Activated naive CD4-positive, alpha-beta T cell treated with anti-CD3 and anti-CD28 coated beads for 36 hours (primary cell): ENCODE data around the gene ZNF566. TPM values are rescaled to one million over a fixed set of nuclear protein-coding genes. Genes with fewer than 3 reads are reported as not detected.
"Not testable (repeated sequence)": the region's sequence is repeated elsewhere in the genome, so short reads cannot be mapped to it uniquely, and the experiment has no call there.

Experiments used
- CTCF ChIA-PET: fragments of 350-600 bp; sonication (Branson Sonifier 250); formaldehyde crosslinking; loops from one replicate; lab custom pipeline; 2021; ENCODE audit warnings: antibody characterized with exemption; lab: Charles Lee
- DNase-seq: peaks from one replicate; pipeline ENCODE4 v3.0.0-alpha.2; 2020
- H3K27ac Mint-ChIP-seq: one replicate; pipeline ENCODE4 v1.8.0; 2021; ENCODE audit warnings: mild to moderate bottlenecking, mixed read lengths
- H3K27me3 Mint-ChIP-seq: one replicate; pipeline ENCODE4 v1.8.0; 2021; ENCODE audit warnings: low read depth, mixed read lengths
- H3K36me3 Mint-ChIP-seq: one replicate; pipeline ENCODE4 v1.8.0; 2021; ENCODE audit warnings: low read depth, mixed read lengths
- H3K4me1 Mint-ChIP-seq: one replicate; pipeline ENCODE4 v1.8.0; 2021; ENCODE audit warnings: low read depth, mixed read lengths
- H3K4me3 Mint-ChIP-seq: one replicate; pipeline ENCODE4 v1.8.0; 2021; ENCODE audit warnings: mild to moderate bottlenecking, moderate library complexity, mixed read lengths
- H3K9me3 Mint-ChIP-seq: one replicate; pipeline ENCODE4 v1.8.0; 2021; ENCODE audit warnings: mixed read lengths
- intact Hi-C: fragments of 100-400 bp; cut with micrococcal nuclease; formaldehyde crosslinking; loops from one replicate; pipeline ENCODE4 v1.15.1; 2023
- total RNA-seq, 2 experiments: library from RNA; stranded (reverse); gene quantifications; one replicate each; pipeline ENCODE4 v1.2.3, GENCODE V29; 2021

ZNF566 gene
- total RNA-seq, 2 experiments from 2014 or later: 4.4 to 5.3 TPM

GRCh38 chr19:36492689-36493453 is 3.5 kb upstream of the ZNF566 start:
- intact Hi-C loops, H3K4me3 Mint-ChIP-seq, CTCF ChIA-PET, H3K27me3 Mint-ChIP-seq, H3K27ac Mint-ChIP-seq: not testable (repeated sequence)
- peaks cover 37% of the 10 kb centered on the region for H3K9me3 Mint-ChIP-seq
- peaks cover 13% of the 10 kb centered on the region for H3K36me3 Mint-ChIP-seq
- DNase-seq: peak; percentile 56
- H3K4me1 Mint-ChIP-seq: peaks cover 12% of the 10 kb centered on the region

GRCh38 chr19:36490846-36491245 is 1.5 kb upstream of the ZNF566 start:
- DNase-seq, H3K27ac Mint-ChIP-seq, H3K27me3 Mint-ChIP-seq, intact Hi-C loops: not testable (repeated sequence)
- H3K4me1 Mint-ChIP-seq: peaks cover 19% of the 10 kb centered on the region
- peaks cover 24% of the 10 kb centered on the region for H3K36me3 Mint-ChIP-seq
- H3K4me3 Mint-ChIP-seq: peak overlapping the region; percentile 96
- H3K9me3 Mint-ChIP-seq: peaks cover 30% of the 10 kb centered on the region
- CTCF ChIA-PET: interaction anchor here (0.6 kb wide), 1 partner anchor 115 kb away, joined by 3 read pairs; no protein-coding TSS in a partner anchor

- H3K4me3 Mint-ChIP-seq: peak overlapping the region; percentile 96
- peaks cover 27% of the 10 kb centered on the region for H3K36me3 Mint-ChIP-seq
- intact Hi-C loops: loop anchor here (1.0 to 5.0 kb wide), 13 partner anchors 38 to 743 kb away; partner anchors contain the start of genes LIN37, PSENEN, U2AF1L4 and ZFP14
- peak overlapping the region; percentile 98 for H3K27ac Mint-ChIP-seq
- CTCF ChIA-PET: no interaction called here
- H3K27me3 Mint-ChIP-seq: no peaks in the 10 kb centered on the region
- peaks cover 31% of the 10 kb centered on the region for H3K9me3 Mint-ChIP-seq
- DNase-seq: peak; percentile 69
- peaks cover 19% of the 10 kb centered on the region for H3K4me1 Mint-ChIP-seq
Measured at GRCh38 chr19:36489920-36490415, 607 bp upstream of the ZNF566 start.

- peaks cover 19% of the 10 kb centered on the region for H3K4me1 Mint-ChIP-seq
- CTCF ChIA-PET: no interaction called here
- peak; percentile 69 for DNase-seq
- peaks cover 30% of the 10 kb centered on the region for H3K9me3 Mint-ChIP-seq
- H3K27me3 Mint-ChIP-seq: no peaks in the 10 kb centered on the region
- peaks cover 37% of the 10 kb centered on the region for H3K36me3 Mint-ChIP-seq
- peak overlapping the region; percentile 96 for H3K4me3 Mint-ChIP-seq
- peak overlapping the region; percentile 98 for H3K27ac Mint-ChIP-seq
- intact Hi-C loops: loop anchor here (1.0 to 5.0 kb wide), 13 partner anchors 40 to 741 kb away; partner anchors contain the start of genes LIN37, PSENEN, U2AF1L4 and ZFP14
Measured at GRCh38 chr19:36488846-36489117, 579 bp downstream of the ZNF566 start.

DNA sequence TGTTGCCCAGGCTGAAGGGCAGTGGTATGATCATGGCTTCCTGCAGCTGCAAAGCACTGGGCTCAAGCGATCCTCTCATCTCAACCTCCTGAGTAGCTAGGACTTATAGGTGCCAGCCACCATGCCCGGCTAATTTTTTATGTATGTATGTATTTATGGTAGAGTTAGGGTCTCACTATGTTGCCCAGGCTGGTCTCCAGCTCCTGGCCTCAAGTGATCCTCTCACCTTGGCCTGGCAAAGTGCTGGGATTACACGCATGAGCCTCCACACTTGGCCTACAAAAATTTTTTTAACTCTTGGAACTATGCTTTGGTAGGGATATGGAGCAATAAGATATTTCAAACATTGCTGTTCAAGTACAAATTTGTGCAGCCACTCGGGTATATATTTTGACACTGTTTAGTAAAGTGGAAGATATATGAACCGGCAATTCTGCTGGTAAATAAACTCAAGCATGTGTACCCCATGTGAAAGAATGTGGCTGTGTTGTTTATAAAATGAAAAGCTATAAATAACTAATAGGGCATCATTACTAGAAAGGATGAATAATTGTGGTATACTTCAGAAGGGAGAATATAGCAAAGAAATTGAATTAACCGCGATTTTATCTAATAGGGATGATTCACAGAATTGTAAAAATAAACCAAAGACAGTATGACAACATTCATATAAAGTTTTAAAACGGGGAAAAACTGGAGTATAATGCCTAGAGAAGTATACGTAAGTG is 1.1 kb downstream of the ZNF566 start:
- peaks cover 30% of the 10 kb centered on the region for H3K9me3 Mint-ChIP-seq
- DNase-seq: peak; percentile 6
- H3K36me3 Mint-ChIP-seq: peaks cover 41% of the 10 kb centered on the region
- H3K27me3 Mint-ChIP-seq: no peaks in the 10 kb centered on the region
- peak overlapping the region; percentile 96 for H3K4me3 Mint-ChIP-seq
- intact Hi-C loops: loop anchor here (2.0 to 5.0 kb wide), 8 partner anchors 69 to 741 kb away; partner anchors contain the start of genes LIN37, PSENEN, U2AF1L4 and ZFP14
- CTCF ChIA-PET: interaction anchor here (0.6 kb wide), 2 partner anchors 42 to 69 kb away, joined by 3 to 5 read pairs; no protein-coding TSS in a partner anchor
- H3K4me1 Mint-ChIP-seq: peaks cover 19% of the 10 kb centered on the region
- H3K27ac Mint-ChIP-seq: peak overlapping the region; percentile 98

DNA sequence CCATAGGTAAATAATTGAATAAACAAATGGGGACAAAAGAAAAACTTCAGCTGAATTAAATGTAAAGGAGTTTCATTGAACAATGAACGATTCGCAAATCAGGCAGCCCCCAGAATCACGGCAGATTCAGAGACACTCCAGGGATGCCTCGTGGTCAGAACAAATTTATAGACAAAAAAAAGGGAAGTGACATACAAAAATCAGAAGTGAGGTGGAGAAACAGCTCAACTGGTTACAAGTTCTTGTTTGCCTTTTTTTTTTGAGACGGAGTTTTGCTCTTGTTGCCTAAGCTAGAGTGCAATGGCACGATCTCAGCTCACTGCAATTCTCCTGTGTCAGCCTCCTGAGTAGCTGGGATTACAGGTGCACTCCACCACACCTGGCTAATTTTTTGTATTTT is 5.7 kb downstream of the ZNF566 start:
- Mint-ChIP-seq H3K27me3 (no peaks in the 10 kb centered on the region), H3K9me3 (peaks cover 43% of the 10 kb centered on the region), H3K4me1 (peaks cover 14% of the 10 kb centered on the region), H3K4me3 (no peak overlapping the region), H3K36me3 (peaks cover 67% of the 10 kb centered on the region), H3K27ac (no peak overlapping the region)
- intact Hi-C loops: no loop called here
- no peak for DNase-seq
- CTCF ChIA-PET: no interaction called here

DNA sequence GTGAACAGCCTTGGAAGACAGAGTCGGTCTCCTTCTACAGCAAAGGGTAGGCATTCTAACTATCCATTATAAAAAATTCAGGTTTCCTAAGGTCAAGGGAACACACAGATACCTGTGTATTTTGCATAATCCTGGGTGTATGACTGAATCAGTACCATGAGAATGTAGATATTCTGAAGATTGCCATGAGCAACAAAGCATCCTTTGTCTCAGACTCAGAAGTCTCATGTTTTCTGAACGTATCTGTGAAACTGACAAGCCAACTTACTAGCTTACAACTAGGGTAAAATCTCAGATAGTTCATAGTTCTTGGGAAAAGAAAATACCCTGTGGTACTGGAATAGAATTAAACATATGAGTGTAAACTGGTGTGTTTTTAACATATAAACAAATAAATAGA is 6.5 kb downstream of the ZNF566 start:
- DNase-seq: no peak
- no peaks in the 10 kb centered on the region for H3K27me3 Mint-ChIP-seq
- no peak overlapping the region for H3K4me3 Mint-ChIP-seq
- intact Hi-C loops: no loop called here
- H3K27ac Mint-ChIP-seq: no peak overlapping the region
- H3K36me3 Mint-ChIP-seq: peaks cover 72% of the 10 kb centered on the region
- H3K9me3 Mint-ChIP-seq: peaks cover 44% of the 10 kb centered on the region
- CTCF ChIA-PET: no interaction called here
- H3K4me1 Mint-ChIP-seq: peaks cover 8% of the 10 kb centered on the region

- Mint-ChIP-seq H3K36me3 (peaks cover 63% of the 10 kb centered on the region), H3K4me3 (no peak overlapping the region), H3K27me3 (no peaks in the 10 kb centered on the region), H3K9me3 (peaks cover 36% of the 10 kb centered on the region), H3K27ac (no peak overlapping the region), H3K4me1 (no peaks in the 10 kb centered on the region)
- CTCF ChIA-PET: no interaction called here
- DNase-seq: no peak
- intact Hi-C loops: no loop called here
Measured at GRCh38 chr19:36460046-36460445, 29.3 kb downstream of the ZNF566 start.

DNA sequence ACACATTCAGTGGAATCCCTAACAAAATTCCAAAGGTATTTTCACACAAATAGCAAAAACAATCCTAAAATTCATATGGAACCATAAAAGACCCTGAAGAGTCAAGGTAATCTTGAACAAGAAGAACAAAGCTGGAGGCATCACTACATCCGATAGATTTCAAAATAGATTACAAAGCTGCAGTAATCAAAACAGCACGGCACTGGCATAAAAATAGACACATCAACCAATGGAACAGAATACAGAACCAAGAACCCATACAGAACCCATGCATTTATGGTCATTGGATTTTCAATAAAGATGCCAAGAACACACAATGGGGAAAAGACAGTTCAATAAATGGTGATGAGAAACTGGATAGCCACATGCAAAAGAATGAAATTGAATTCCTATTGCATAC is 32.5 kb downstream of the ZNF566 start:
- Mint-ChIP-seq H3K4me1 (no peaks in the 10 kb centered on the region), H3K36me3 (peaks cover 75% of the 10 kb centered on the region), H3K9me3 (peaks cover 50% of the 10 kb centered on the region), H3K27me3 (no peaks in the 10 kb centered on the region), H3K27ac (no peak overlapping the region), H3K4me3 (no peak overlapping the region)
- intact Hi-C loops: no loop called here
- no peak for DNase-seq
- CTCF ChIA-PET: no interaction called here

DNA sequence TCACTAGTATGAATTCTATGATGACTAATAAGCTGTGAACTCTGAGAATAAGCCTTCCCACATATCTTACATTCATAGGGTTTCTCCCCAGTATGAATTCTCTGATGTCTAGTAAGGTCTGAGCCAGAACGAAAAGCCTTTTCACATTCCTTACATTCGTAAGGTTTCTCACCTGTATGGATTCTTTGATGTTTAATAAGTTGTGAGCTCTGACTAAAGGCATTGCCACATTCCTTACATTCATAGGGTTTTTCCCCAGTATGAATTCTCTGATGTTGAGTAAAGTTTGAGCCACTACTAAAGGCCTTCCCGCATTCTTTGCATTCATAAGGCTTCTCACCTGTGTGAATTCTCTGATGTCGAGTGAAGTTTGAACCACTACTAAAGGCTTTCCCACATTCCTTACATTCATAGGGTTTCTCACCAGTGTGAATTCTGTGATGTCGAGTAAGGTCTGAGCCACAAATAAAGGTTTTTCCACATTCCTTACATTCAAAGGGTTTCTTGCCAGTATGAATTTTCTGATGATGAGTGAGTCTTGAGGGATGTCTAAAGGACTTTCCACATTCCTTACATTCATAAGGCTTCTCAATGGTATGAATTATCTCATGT is 40.2 kb downstream of the ZNF566 start:
- peaks cover 65% of the 10 kb centered on the region for H3K9me3 Mint-ChIP-seq
- H3K27ac Mint-ChIP-seq: no peak overlapping the region
- CTCF ChIA-PET: no interaction called here
- no peaks in the 10 kb centered on the region for H3K27me3 Mint-ChIP-seq
- intact Hi-C loops: no loop called here
- H3K4me1 Mint-ChIP-seq: no peaks in the 10 kb centered on the region
- H3K4me3 Mint-ChIP-seq: no peak overlapping the region
- DNase-seq: no peak
- peaks cover 83% of the 10 kb centered on the region for H3K36me3 Mint-ChIP-seq

- peaks cover 44% of the 10 kb centered on the region for H3K9me3 Mint-ChIP-seq
- H3K27me3 Mint-ChIP-seq: no peaks in the 10 kb centered on the region
- no peaks in the 10 kb centered on the region for H3K4me1 Mint-ChIP-seq
- H3K36me3 Mint-ChIP-seq: peaks cover 24% of the 10 kb centered on the region
- H3K4me3 Mint-ChIP-seq: no peak overlapping the region
- no peak for DNase-seq
- H3K27ac Mint-ChIP-seq: no peak overlapping the region
- intact Hi-C loops: no loop called here
- CTCF ChIA-PET: interaction anchor here (0.6 kb wide), 1 partner anchor 39 kb away, joined by 3 read pairs; no protein-coding TSS in a partner anchor
Measured at GRCh38 chr19:36441339-36441738, 48.0 kb downstream of the ZNF566 start.

DNA sequence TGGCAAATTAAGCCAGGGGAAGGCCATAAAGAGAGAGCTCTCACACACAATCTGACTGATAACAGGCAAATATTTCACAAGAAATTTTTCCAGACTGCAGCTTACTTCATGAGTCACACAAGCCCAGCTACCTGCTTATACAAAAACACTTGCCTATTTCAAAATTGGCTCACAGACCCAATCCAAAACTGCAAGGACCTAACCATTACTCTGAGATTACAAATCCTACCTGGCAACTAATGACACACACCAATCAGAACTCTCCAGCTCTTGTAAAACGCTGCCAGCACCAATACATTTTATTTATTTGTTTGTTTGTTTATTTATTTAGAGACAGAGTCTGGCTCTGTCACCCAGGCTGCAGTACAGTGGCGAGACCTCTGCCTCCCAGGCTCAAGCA is 52.8 kb downstream of the ZNF566 start:
- Mint-ChIP-seq H3K27me3 (no peaks in the 10 kb centered on the region), H3K4me3 (no peak overlapping the region), H3K36me3 (peaks cover 7% of the 10 kb centered on the region), H3K4me1 (no peaks in the 10 kb centered on the region), H3K27ac (no peak overlapping the region), H3K9me3 (peaks cover 27% of the 10 kb centered on the region)
- no peak for DNase-seq
- intact Hi-C loops: no loop called here
- CTCF ChIA-PET: no interaction called here
